Breast epithelium (tissue), 4 donors: ENCODE results near the gene SLC2A13. TPM values are rescaled to one million over a fixed set of nuclear protein-coding genes. Genes with fewer than 3 reads are reported as not detected.
"Not testable (repeated sequence)": the region's sequence is repeated elsewhere in the genome, so short reads cannot be mapped to it uniquely, and the experiment has no call there.

ENCODE experiments used
- DNase-seq, 2 donors: peaks; one replicate each; pipeline ENCODE4 v3.0.0-alpha.2; 2019; ENCODE audit warnings: low spot score in 2 of 2
- H3K27ac ChIP-seq, 2 donors: fragments of 200-600 bp; sonication (generic) in 1 of 2; one replicate each; pipeline ENCODE4 v1.5.1; 2016 to 2019; ENCODE audit warnings: mild to moderate bottlenecking in 1 of 2
- H3K27me3 ChIP-seq, 2 donors: fragments of 200-600 bp; sonication (generic) in 1 of 2; one replicate each; pipeline versions ENCODE4 v1.5.1 to v1.6.0; 2017 to 2019; ENCODE audit warnings: control low read depth in 1 of 2, mild to moderate bottlenecking in 1 of 2
- H3K36me3 ChIP-seq: fragments of 200-600 bp; one replicate; pipeline ENCODE4 v1.5.1; 2019
- H3K4me1 ChIP-seq, 2 donors: fragments of 200-600 bp; sonication (generic); one replicate each; pipeline ENCODE4 v1.5.1; 2016 to 2019; ENCODE audit warnings: control low read depth in 1 of 2
- H3K4me3 ChIP-seq, 3 donors: fragments of 200-600 bp; sonication (generic); 1 replicate in 2 of 3; 2 replicates in 1 of 3; pipeline ENCODE4 v1.5.1; 2016 to 2019; ENCODE audit warnings: mild to moderate bottlenecking in 3 of 3, moderate library complexity in 2 of 3
- H3K9me3 ChIP-seq, 2 donors: fragments of 200-600 bp; sonication (generic) in 1 of 2; one replicate each; pipeline ENCODE4 v1.5.1; 2016 to 2019; ENCODE audit warnings: control low read depth in 1 of 2
- POLR2A ChIP-seq: fragments of 450-650 bp; IDR thresholded peaks from one replicate; pipeline ENCODE4 v1.6.1; 2016; ENCODE audit warnings: antibody characterized with exemption, mild to moderate bottlenecking, moderate library complexity
- POLR2AphosphoS5 ChIP-seq, 3 donors: sonication (generic); formaldehyde crosslinking; IDR thresholded peaks; one replicate each; pipeline ENCODE4 v1.6.1; 2017; ENCODE audit warnings: antibody characterized with exemption in 3 of 3
- intact Hi-C: fragments of 100-400 bp; cut with DNase I; formaldehyde crosslinking; loops from one replicate; pipeline ENCODE4 v1.15.1; 2023; ENCODE audit warnings: low total_unique reads
- total RNA-seq, 3 donors: library from RNA; depleted of rRNA; stranded (reverse); fragments of >200 nt; gene quantifications; one replicate each; pipeline ENCODE4 v1.1.0, GENCODE V29; 2016
- TF ChIP-seq, protein P1 (sequence below), 3 donors: fragments of 450-650 bp; IDR thresholded peaks; one replicate each; pipeline ENCODE4 v1.5.1; 2016 to 2017; ENCODE audit warnings: antibody characterized with exemption in 3 of 3, mild to moderate bottlenecking in 3 of 3, moderate library complexity in 3 of 3

The SLC2A13 gene
- total RNA-seq, 3 donors from 2014 or later, result 17.1 to 32.2 (median 22.0) TPM

DNA sequence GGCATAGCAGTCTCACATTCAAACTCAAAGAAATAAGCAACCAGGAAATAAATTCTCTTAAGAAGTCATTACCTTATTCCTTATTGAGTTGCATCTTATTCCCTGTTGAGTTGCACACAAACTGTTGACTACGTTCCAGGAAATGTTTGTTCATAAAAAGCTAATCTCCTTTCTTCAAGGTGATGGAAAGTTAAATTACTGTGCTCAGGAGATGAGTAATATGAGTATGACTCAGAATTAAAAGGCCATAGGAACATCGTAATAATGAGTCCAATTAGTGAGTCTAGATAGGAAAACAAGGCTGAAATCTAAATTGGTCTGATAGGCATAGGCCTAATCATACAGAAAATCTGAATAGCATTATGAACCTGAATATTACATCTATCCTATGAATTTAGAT is 203.1 kb downstream of the SLC2A13 start:
- TF ChIP-seq, protein P1, sequence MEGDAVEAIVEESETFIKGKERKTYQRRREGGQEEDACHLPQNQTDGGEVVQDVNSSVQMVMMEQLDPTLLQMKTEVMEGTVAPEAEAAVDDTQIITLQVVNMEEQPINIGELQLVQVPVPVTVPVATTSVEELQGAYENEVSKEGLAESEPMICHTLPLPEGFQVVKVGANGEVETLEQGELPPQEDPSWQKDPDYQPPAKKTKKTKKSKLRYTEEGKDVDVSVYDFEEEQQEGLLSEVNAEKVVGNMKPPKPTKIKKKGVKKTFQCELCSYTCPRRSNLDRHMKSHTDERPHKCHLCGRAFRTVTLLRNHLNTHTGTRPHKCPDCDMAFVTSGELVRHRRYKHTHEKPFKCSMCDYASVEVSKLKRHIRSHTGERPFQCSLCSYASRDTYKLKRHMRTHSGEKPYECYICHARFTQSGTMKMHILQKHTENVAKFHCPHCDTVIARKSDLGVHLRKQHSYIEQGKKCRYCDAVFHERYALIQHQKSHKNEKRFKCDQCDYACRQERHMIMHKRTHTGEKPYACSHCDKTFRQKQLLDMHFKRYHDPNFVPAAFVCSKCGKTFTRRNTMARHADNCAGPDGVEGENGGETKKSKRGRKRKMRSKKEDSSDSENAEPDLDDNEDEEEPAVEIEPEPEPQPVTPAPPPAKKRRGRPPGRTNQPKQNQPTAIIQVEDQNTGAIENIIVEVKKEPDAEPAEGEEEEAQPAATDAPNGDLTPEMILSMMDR (IDR thresholded peaks at IDR 0.05), result no peak
- TF ChIP-seq POLR2AphosphoS5 (IDR thresholded peaks at IDR 0.05), result no peak
- no peak for TF ChIP-seq POLR2A
- Histone ChIP-seq H3K36me3 (no peaks in the 10 kb centered on the region), H3K9me3 (no peaks in the 10 kb centered on the region), H3K27ac (no peak overlapping the region), H3K4me3 (no peak overlapping the region), H3K4me1 (no peaks in the 10 kb centered on the region), H3K27me3 (no peaks in the 10 kb centered on the region)
- DNase-seq, result no peak
- intact Hi-C loops, result no loop called here

DNA sequence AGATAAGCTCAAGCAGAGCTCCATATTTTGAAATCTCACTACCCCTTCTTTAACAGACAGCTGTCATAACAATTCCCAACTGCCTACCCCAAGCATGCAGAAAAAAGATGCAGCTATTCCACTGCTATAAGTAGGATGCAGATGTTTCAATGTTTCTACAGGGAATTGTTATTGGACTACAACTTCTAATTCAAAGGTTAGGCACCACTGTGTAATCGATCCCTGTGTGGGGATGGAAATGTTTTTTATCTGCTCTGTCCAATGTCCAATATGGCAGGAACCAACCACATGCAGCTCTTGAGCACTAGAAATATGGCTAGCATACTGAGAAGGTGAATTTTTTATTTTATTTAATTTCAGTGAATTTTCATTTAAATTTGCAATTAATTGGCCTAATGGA is 208.6 kb downstream of the SLC2A13 start:
- H3K9me3 ChIP-seq, result no peaks in the 10 kb centered on the region
- H3K4me1 ChIP-seq, result no peaks in the 10 kb centered on the region
- intact Hi-C loops, result no loop called here
- H3K36me3 ChIP-seq, result no peaks in the 10 kb centered on the region
- no peak for DNase-seq
- no peak overlapping the region for H3K27ac ChIP-seq
- TF ChIP-seq POLR2A (no peak), POLR2AphosphoS5 (IDR thresholded peaks at IDR 0.05) (no peak)
- TF ChIP-seq, protein P1 (IDR thresholded peaks at IDR 0.05), result no peak
- H3K4me3 ChIP-seq, result no peak overlapping the region
- no peaks in the 10 kb centered on the region for H3K27me3 ChIP-seq

DNA sequence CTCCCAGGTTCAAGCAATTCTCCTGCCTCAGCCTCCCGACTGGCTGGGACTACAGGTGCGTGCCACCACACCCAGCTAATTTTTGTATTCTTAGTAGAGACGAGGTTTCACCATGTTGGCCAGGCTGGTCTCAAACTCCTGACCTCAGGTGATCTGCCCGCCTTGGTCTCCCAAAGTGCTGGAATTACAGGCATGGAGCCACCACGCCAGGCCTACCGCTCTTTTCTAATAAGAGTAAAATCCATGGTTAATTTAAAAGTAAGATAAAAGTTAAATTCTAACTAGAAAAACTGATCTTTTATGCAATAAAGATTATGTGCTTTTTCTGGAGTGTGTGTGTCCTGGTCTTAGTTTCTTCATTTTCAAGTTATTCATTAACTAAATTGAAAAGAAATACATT is 212.5 kb downstream of the SLC2A13 start:
- H3K27ac ChIP-seq, H3K9me3 ChIP-seq, H3K27me3 ChIP-seq, intact Hi-C loops, H3K4me1 ChIP-seq, H3K4me3 ChIP-seq, H3K36me3 ChIP-seq, DNase-seq: not testable (repeated sequence)

DNA sequence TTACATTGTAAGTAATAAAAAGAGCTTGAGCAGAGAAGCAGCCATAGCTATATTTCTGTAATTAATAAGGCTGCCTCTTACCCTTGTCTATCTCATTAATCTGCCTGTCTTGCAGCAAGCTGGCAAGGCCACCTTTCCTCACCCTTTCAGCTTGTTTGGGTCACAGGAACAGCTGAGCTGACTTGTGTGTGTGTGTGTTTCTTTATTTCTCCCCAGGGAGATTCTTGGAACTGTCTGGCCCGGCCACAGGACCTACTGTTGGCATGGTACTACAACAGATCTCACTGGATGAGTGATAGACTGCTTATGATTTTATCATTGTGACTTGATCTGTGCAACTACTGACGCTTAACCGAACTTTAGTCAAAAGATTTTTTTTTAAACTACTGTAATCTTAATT is 213.7 kb downstream of the SLC2A13 start:
- DNase-seq, result no peak
- no peak overlapping the region for H3K27ac ChIP-seq
- H3K4me3 ChIP-seq, result no peak overlapping the region
- H3K36me3 ChIP-seq, result no peaks in the 10 kb centered on the region
- no peaks in the 10 kb centered on the region for H3K4me1 ChIP-seq
- H3K27me3 ChIP-seq, result no peaks in the 10 kb centered on the region
- intact Hi-C loops, result no loop called here
- H3K9me3 ChIP-seq, result no peaks in the 10 kb centered on the region
- TF ChIP-seq POLR2AphosphoS5 (IDR thresholded peaks at IDR 0.05), result no peak
- TF ChIP-seq, protein P1 (IDR thresholded peaks at IDR 0.05), result no peak
- TF ChIP-seq POLR2A, result no peak

DNA sequence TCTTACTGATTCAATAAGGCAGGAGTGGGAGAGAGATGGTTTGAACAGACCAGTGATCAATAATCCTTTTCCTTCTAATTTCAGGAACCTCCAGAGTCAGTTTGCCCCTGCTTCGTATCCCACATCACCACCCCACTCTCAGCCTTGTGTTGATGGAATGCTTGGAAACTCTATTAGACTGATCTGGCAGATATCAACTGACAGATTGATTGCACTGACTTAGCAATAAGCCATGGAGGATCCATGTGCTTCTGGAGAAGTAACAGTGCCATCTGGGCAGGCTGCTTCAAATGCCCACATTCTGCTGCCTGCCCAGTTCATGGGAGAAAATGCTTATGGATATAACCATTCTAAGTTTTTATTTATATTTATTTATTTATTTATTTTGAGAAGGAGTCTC is 218.0 kb downstream of the SLC2A13 start:
- no peaks in the 10 kb centered on the region for H3K9me3 ChIP-seq
- intact Hi-C loops, result no loop called here

More for the DNA sequence above, 218.0 kb downstream of the SLC2A13 start:
- no peak overlapping the region for H3K4me3 ChIP-seq
- no peak for TF ChIP-seq POLR2A
- TF ChIP-seq, protein P1 (IDR thresholded peaks at IDR 0.05), result no peak
- no peak for TF ChIP-seq POLR2AphosphoS5 (IDR thresholded peaks at IDR 0.05)
- H3K36me3 ChIP-seq, result no peaks in the 10 kb centered on the region
- H3K27ac ChIP-seq, result no peak overlapping the region
- no peak for DNase-seq
- H3K4me1 ChIP-seq, result no peaks in the 10 kb centered on the region
- no peaks in the 10 kb centered on the region for H3K27me3 ChIP-seq
